H1 (cell line): Measurements from ENCODE around the gene TMEM163. TPM values are rescaled to one million over a fixed set of nuclear protein-coding genes. Genes with fewer than 3 reads are reported as not detected.

ENCODE experiments used
- CTCF ChIA-PET: fragments of 300-600 bp; sonication (Branson Sonifier 250); formaldehyde crosslinking; loops from one replicate; lab custom pipeline; 2021; ENCODE audit not compliant: partially characterized antibody; lab: Charles Lee
- POLR2A ChIA-PET: fragments of 300-600 bp; sonication (Branson Sonifier 250); formaldehyde crosslinking; loops from one replicate; lab custom pipeline; 2021; ENCODE audit warnings: inconsistent platforms; ENCODE audit not compliant: partially characterized antibody; lab: Charles Lee
- DNase-seq, 2 experiments: peaks; one replicate each; pipeline versions ENCODE4 v3.0.0 to v3.0.0-alpha.2; 2010 to 2022; ENCODE audit warnings: low spot score in 2 of 2, low read depth in 1 of 2, mixed read lengths in 1 of 2
- FAIRE-seq: peaks from 2 replicates; lab custom pipeline; 2011; peaks lifted over from hg19 to GRCh38; lab: Jason Lieb, UNC
- H2AFZ ChIP-seq: 2 replicates; pipeline ENCODE4 v1.8.1; 2012; ENCODE audit warnings: low read length, inconsistent platforms
- H2AK5ac ChIP-seq: 2 replicates; pipeline ENCODE4 v1.6.1; 2013; ENCODE audit warnings: low read depth, low read length
- H2BK120ac ChIP-seq: replicated peaks from 2 replicates; pipeline ENCODE3; 2013; ENCODE audit warnings: low read depth, low read length, inconsistent platforms
- H2BK12ac ChIP-seq: 2 replicates; pipeline ENCODE4 v1.6.1; 2013; ENCODE audit warnings: low read depth, low read length
- H2BK15ac ChIP-seq: 2 replicates; pipeline ENCODE4 v1.6.1; 2013; ENCODE audit warnings: low read length
- H2BK20ac ChIP-seq: 2 replicates; pipeline ENCODE4 v1.6.1; 2013; ENCODE audit warnings: low read length
- H2BK5ac ChIP-seq: 2 replicates; pipeline ENCODE4 v1.6.1; 2013; ENCODE audit warnings: low read depth, low read length
- H3K14ac ChIP-seq: 2 replicates; pipeline ENCODE4 v1.6.1; 2013; ENCODE audit warnings: inconsistent platforms; ENCODE audit not compliant: insufficient read length
- H3K18ac ChIP-seq: 2 replicates; pipeline ENCODE4 v1.6.1; 2013; ENCODE audit warnings: low read length; ENCODE audit errors: extremely low read depth
- H3K23ac ChIP-seq: 2 replicates; pipeline ENCODE4 v1.6.1; 2013; ENCODE audit warnings: inconsistent platforms; ENCODE audit not compliant: insufficient read length
- H3K23me2 ChIP-seq: 2 replicates; pipeline ENCODE4 v1.6.1; 2013; ENCODE audit warnings: low read depth, low read length
- H3K27ac ChIP-seq: 2 replicates; pipeline ENCODE4 v1.6.1; 2011; ENCODE audit warnings: low read depth, low read length, inconsistent platforms
- H3K27me3 ChIP-seq, 4 experiments: replicated peaks in 1 of 4; 1 replicate in 1 of 4; 2 replicates in 3 of 4; pipeline versions ENCODE4 v1.6.1 to v1.8.1; 2011 to 2013; ENCODE audit warnings: low read length in 3 of 4, mild to moderate bottlenecking in 3 of 4, inconsistent platforms in 2 of 4, mixed read lengths in 2 of 4, moderate library complexity in 1 of 4; ENCODE audit not compliant: control insufficient read depth in 3 of 4, insufficient read depth in 3 of 4; ENCODE audit errors: extremely low read depth in 1 of 4
- H3K36me3 ChIP-seq, 4 experiments: 2 replicates each; pipeline versions ENCODE4 v1.6.1 to v1.8.1; 2011 to 2013; ENCODE audit warnings: mild to moderate bottlenecking in 4 of 4, low read length in 3 of 4, moderate library complexity in 2 of 4, control low read depth in 1 of 4, inconsistent platforms in 1 of 4; ENCODE audit not compliant: insufficient read depth in 4 of 4, control insufficient read depth in 2 of 4
- H3K4ac ChIP-seq: replicated peaks from 2 replicates; pipeline ENCODE3; 2013; ENCODE audit warnings: low read length, low read depth, mixed read lengths, inconsistent platforms; ENCODE audit not compliant: insufficient read length
- H3K4me1 ChIP-seq, 4 experiments: replicated peaks in 1 of 4; 1 replicate in 1 of 4; 2 replicates in 3 of 4; pipeline versions ENCODE4 v1.6.1 to v1.8.1; 2011 to 2013; ENCODE audit warnings: low read length in 3 of 4, inconsistent platforms in 2 of 4, mixed read lengths in 1 of 4; ENCODE audit not compliant: insufficient read depth in 4 of 4, control insufficient read depth in 3 of 4
- H3K4me2 ChIP-seq, 2 experiments: 2 replicates each; pipeline versions ENCODE4 v1.6.1 to v1.8.1; 2011 to 2013; ENCODE audit warnings: low read depth in 2 of 2, low read length in 2 of 2, control low read depth in 1 of 2, inconsistent platforms in 1 of 2, mild to moderate bottlenecking in 1 of 2; ENCODE audit not compliant: insufficient read depth in 1 of 2
- H3K4me3 ChIP-seq, 4 experiments: fragments of 200-600, 300-600 bp in 1 of 4; sonication (generic), shearing (Covaris generic), sonication (Bioruptor Twin) in 1 of 4; 2 replicates each; pipeline versions ENCODE4 v1.5.1 to v1.8.1; 2011 to 2016; ENCODE audit warnings: low read length in 4 of 4, low read depth in 3 of 4, control low read depth in 2 of 4, inconsistent platforms in 2 of 4, mild to moderate bottlenecking in 2 of 4, mixed read lengths in 1 of 4, moderate library complexity in 1 of 4; ENCODE audit not compliant: insufficient read depth in 2 of 4; ENCODE audit errors: extremely low read depth in 1 of 4
- H3K56ac ChIP-seq: replicated peaks from 2 replicates; pipeline ENCODE3; 2013; ENCODE audit warnings: low read depth, mild to moderate bottlenecking, mixed read lengths, low read length, inconsistent platforms; ENCODE audit not compliant: insufficient read length
- H3K79me1 ChIP-seq: 2 replicates; pipeline ENCODE4 v1.6.1; 2013; ENCODE audit warnings: low read depth, low read length, control low read depth
- H3K79me2 ChIP-seq, 2 experiments: 2 replicates each; pipeline versions ENCODE4 v1.6.1 to v1.8.1; 2012 to 2013; ENCODE audit warnings: low read length in 2 of 2, mild to moderate bottlenecking in 2 of 2, inconsistent platforms in 1 of 2; ENCODE audit not compliant: insufficient read depth in 2 of 2, control insufficient read depth in 1 of 2
- H3K9ac ChIP-seq, 4 experiments: replicated peaks in 1 of 4; 1 replicate in 1 of 4; 2 replicates in 3 of 4; pipeline versions ENCODE4 v1.6.1 to v1.8.1; 2011 to 2013; ENCODE audit warnings: low read depth in 3 of 4, low read length in 3 of 4, control low read depth in 2 of 4, mild to moderate bottlenecking in 2 of 4, moderate library complexity in 2 of 4, inconsistent platforms in 1 of 4; ENCODE audit errors: extremely low read depth in 1 of 4
- H3K9me3 ChIP-seq, 2 experiments: 2 replicates each; pipeline versions ENCODE4 v1.6.1 to v1.8.1; 2012 to 2013; ENCODE audit warnings: mild to moderate bottlenecking in 2 of 2, moderate library complexity in 2 of 2, control low read depth in 1 of 2, inconsistent platforms in 1 of 2, low read depth in 1 of 2, low read length in 1 of 2, mixed read lengths in 1 of 2; ENCODE audit not compliant: insufficient read depth in 2 of 2
- H4K20me1 ChIP-seq, 2 experiments: replicated peaks in 1 of 2; 2 replicates each; pipeline versions ENCODE3 to v1.8.1; 2011 to 2013; ENCODE audit warnings: inconsistent platforms in 2 of 2, low read length in 2 of 2, mild to moderate bottlenecking in 1 of 2; ENCODE audit not compliant: insufficient read depth in 2 of 2, control insufficient read depth in 1 of 2
- H4K5ac ChIP-seq: 2 replicates; pipeline ENCODE4 v1.6.1; 2013; ENCODE audit warnings: low read length, low read depth, mixed read lengths, inconsistent platforms; ENCODE audit not compliant: insufficient read length
- H4K8ac ChIP-seq: 2 replicates; pipeline ENCODE4 v1.8.0; 2013; ENCODE audit warnings: mild to moderate bottlenecking, moderate library complexity, low read length, inconsistent platforms; ENCODE audit not compliant: insufficient read depth; ENCODE audit errors: extremely low read depth
- H4K91ac ChIP-seq: replicated peaks from 2 replicates; pipeline ENCODE3; 2013; ENCODE audit warnings: low read length, mixed read lengths, inconsistent platforms; ENCODE audit not compliant: insufficient read length
- ATF3 ChIP-seq: IDR thresholded peaks from 2 replicates; pipeline ENCODE4 v1.6.1; 2011; ENCODE audit warnings: low read depth, mild to moderate bottlenecking, low read length; ENCODE audit not compliant: insufficient read depth
- CREB1 ChIP-seq: IDR thresholded peaks from 2 replicates; pipeline ENCODE4 v1.6.1; 2012; ENCODE audit warnings: inconsistent platforms
- CTBP2 ChIP-seq: IDR thresholded peaks from 2 replicates; pipeline ENCODE4 v1.7.0; 2011; ENCODE audit warnings: borderline replicate concordance, mild to moderate bottlenecking, moderate library complexity, mixed read lengths, low read length; ENCODE audit not compliant: insufficient read depth, insufficient read length
- FOSL1 ChIP-seq: IDR thresholded peaks from 2 replicates; pipeline ENCODE4 v1.6.1; 2011; ENCODE audit warnings: mild to moderate bottlenecking, low read depth, low read length, moderate library complexity; ENCODE audit not compliant: insufficient read depth
- HDAC2 ChIP-seq, 2 experiments: fragments of 300-600 bp in 1 of 2; sonication (generic) in 1 of 2; IDR thresholded peaks; 2 replicates each; pipeline ENCODE4 v1.6.1; 2011 to 2012; ENCODE audit warnings: low read depth in 2 of 2, low read length in 2 of 2, mild to moderate bottlenecking in 2 of 2, moderate library complexity in 2 of 2, borderline replicate concordance in 1 of 2, inconsistent platforms in 1 of 2
- JUND ChIP-seq: IDR thresholded peaks from 2 replicates; pipeline ENCODE4 v1.6.1; 2011; ENCODE audit warnings: mild to moderate bottlenecking, improper control_type of control experiment, low read length
- RNF2 ChIP-seq: fragments of 200-900, 300-1000 bp; sonication (generic); IDR thresholded peaks from 2 replicates; pipeline ENCODE4 v1.7.1; 2016; ENCODE audit warnings: borderline replicate concordance, low read depth, mild to moderate bottlenecking, antibody characterized with exemption, low read length; ENCODE audit not compliant: poor library complexity, severe bottlenecking; ENCODE audit errors: missing control alignments
- RXRA ChIP-seq: IDR thresholded peaks from 2 replicates; pipeline ENCODE4 v1.6.1; 2011; ENCODE audit warnings: low read depth, mild to moderate bottlenecking, low read length, moderate library complexity; ENCODE audit not compliant: insufficient read depth
- SAP30 ChIP-seq: fragments of 300-600 bp; sonication (generic); IDR thresholded peaks from 2 replicates; pipeline ENCODE4 v1.7.1; 2012; ENCODE audit warnings: low read length, moderate library complexity, mild to moderate bottlenecking, inconsistent platforms; ENCODE audit not compliant: insufficient read depth, insufficient replicate concordance
- SP2 ChIP-seq: IDR thresholded peaks from 2 replicates; pipeline ENCODE4 v1.6.1; 2012; ENCODE audit warnings: mild to moderate bottlenecking, low read length, inconsistent platforms
- TBP ChIP-seq: IDR thresholded peaks from 2 replicates; pipeline ENCODE4 v1.6.1; 2011; ENCODE audit warnings: low read depth, low read length, improper control_type of control experiment
- WGBS, 2 experiments: shearing (Covaris generic) in 1 of 2; methylation state at CpG; one replicate each; pipeline versions ENCODE4 v1.1.6 to v1.1.7; 2013 to 2015; ENCODE audit warnings: low lambda C conversion rate in 2 of 2, mixed read lengths in 2 of 2, inconsistent platforms in 1 of 2, low coverage in 1 of 2, missing lambda C conversion rate in 1 of 2; ENCODE audit not compliant: insufficient replicate concordance in 2 of 2, insufficient coverage in 1 of 2, insufficient read length in 1 of 2; ENCODE audit errors: extremely low coverage in 1 of 2, missing lambda C conversion rate in 1 of 2; 5-methylcytosine and 5-hydroxymethylcytosine counted together
- polyA plus RNA-seq, 7 experiments: library from polyadenylated mRNA; depleted of rRNA in 3 of 7; stranded (reverse) in 5 of 7; unstranded in 2 of 7; fragments of >200 nt in 5 of 7; fragments of 200-250 nt in 2 of 7; gene quantifications; 1 replicate in 5 of 7; 2 replicates in 1 of 7; 4 replicates in 1 of 7; pipeline versions ENCODE4 v1.2.1 to v1.2.3, GENCODE V29; 2011 to 2013; ENCODE audit warnings: missing spikeins in 2 of 7, mixed read lengths in 2 of 7
- total RNA-seq: library from RNA; stranded (reverse); fragmentation: NEBNext Ultra II Directional; extraction: Animal tissue kit (Norgen Biotek cat#: 25700); gene quantifications from 2 replicates; pipeline ENCODE4 v1.2.1, GENCODE V29; 2021

TMEM163 gene
- total and polyA plus RNA-seq, 2 of the 8 experiments (the other 6 are each of a cell fraction or from before 2014, with no cell fraction given): 2.8 to 3.2 TPM

DNA sequence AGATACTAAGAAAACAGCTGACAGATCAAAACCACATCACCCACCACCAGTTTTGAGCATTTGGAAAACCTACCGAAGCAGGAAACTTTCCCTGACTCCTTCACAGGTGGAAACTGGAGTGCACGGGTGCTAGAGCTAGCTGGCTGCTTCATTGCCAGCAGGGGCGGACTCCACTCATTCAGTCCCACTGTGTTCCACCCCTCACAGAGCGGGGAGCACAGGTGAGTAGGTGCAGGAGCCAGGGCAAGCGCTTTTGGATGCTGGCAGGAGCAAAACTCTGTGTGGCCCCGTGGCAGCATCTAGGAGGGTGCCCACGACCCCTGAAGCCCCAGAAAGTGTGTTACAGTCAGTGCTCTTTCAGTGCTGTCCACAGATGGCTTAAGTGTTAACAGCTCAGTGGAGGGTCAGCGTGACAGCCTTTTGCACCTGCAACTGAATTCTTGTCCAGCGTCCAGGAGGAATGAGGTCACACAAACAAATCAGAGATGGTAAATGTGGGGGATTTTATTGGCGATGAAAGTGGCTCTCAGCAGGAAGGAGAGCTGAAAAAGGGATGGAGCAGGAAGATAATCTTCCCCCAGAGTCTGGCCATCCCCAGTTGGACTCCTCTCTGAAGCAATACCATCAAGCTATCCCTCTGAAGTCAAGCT, 71.1 kb downstream of the TMEM163 start:
- H2BK5ac ChIP-seq: no peak overlapping the region
- no peak overlapping the region for H3K4me2 ChIP-seq
- no peak overlapping the region for H2BK120ac ChIP-seq
- DNase-seq (no peak), FAIRE-seq (no peak)
- no peaks in the 10 kb centered on the region for H3K23me2 ChIP-seq
- H4K20me1 ChIP-seq: no peaks in the 10 kb centered on the region
- ChIA-PET CTCF (interaction anchor here (0.6 to 2.6 kb wide), 2 partner anchors 9 to 131 kb away, joined by 3 to 10 read pairs; no protein-coding TSS in a partner anchor), POLR2A (interaction anchor here (0.6 kb wide), 1 partner anchor 232 kb away, joined by 3 read pairs; no protein-coding TSS in a partner anchor)
- no peak overlapping the region for H3K14ac ChIP-seq
- no peak overlapping the region for H3K56ac ChIP-seq
- H3K79me1 ChIP-seq: no peaks in the 10 kb centered on the region
- H3K18ac ChIP-seq: no peak overlapping the region
- H3K27me3 ChIP-seq: no peaks in the 10 kb centered on the region
- WGBS, 2 experiments: 88% methylated on average over 10 of the region's 10 CpGs; no CpG with 5 or more reads in 1 of the 2 experiments
- H3K9ac ChIP-seq: no peak overlapping the region
- H3K23ac ChIP-seq: no peak overlapping the region
- H3K9me3 ChIP-seq: no peaks in the 10 kb centered on the region
- TF ChIP-seq HDAC2 (IDR thresholded peaks at IDR 0.05; ENCODE audit: borderline replicate concordance in 1 of 2, low read depth in 2 of 2, low read length in 2 of 2) (no peak), FOSL1 (no peak), ATF3 (no peak), TBP (no peak), SP2 (no peak), RNF2 (no peak), CTBP2 (no peak), CREB1 (no peak), JUND (no peak), SAP30 (no peak), RXRA (no peak)
- H4K8ac ChIP-seq: no peak overlapping the region
- H4K5ac ChIP-seq: no peak overlapping the region
- H3K79me2 ChIP-seq: no peaks in the 10 kb centered on the region
- H3K4me1 ChIP-seq: no peaks in the 10 kb centered on the region
- no peak overlapping the region for H3K4ac ChIP-seq
- no peak overlapping the region for H3K4me3 ChIP-seq
- H2BK12ac ChIP-seq: no peak overlapping the region
- H2BK15ac ChIP-seq: no peak overlapping the region
- H3K36me3 ChIP-seq: no peaks in the 10 kb centered on the region
- H2BK20ac ChIP-seq: no peak overlapping the region
- H3K27ac ChIP-seq: no peak overlapping the region
- no peak overlapping the region for H2AK5ac ChIP-seq
- H4K91ac ChIP-seq: no peak overlapping the region
- no peak overlapping the region for H2AFZ ChIP-seq
